Nephron (organoid): ENCODE measurements around the gene GABRR2.
A peak's percentile ranks its signal among the peaks of the same experiment; 100 is the strongest.

Experiments used
- H3K27ac Mint-ChIP-seq, 3 experiments: 2 replicates each; pipeline ENCODE4 v1.8.0; 2020; ENCODE audit warnings: mixed read lengths in 3 of 3, mild to moderate bottlenecking in 2 of 3, moderate library complexity in 1 of 3
- H3K27me3 Mint-ChIP-seq: 2 replicates; pipeline ENCODE4 v1.8.0; 2021; ENCODE audit warnings: low read depth, mild to moderate bottlenecking, moderate library complexity, mixed read lengths
- H3K36me3 Mint-ChIP-seq: 2 replicates; pipeline ENCODE4 v1.8.0; 2020; ENCODE audit warnings: low read depth, mixed read lengths
- H3K4me1 Mint-ChIP-seq: 2 replicates; pipeline ENCODE4 v1.8.0; 2020; ENCODE audit warnings: mixed read lengths
- H3K4me3 Mint-ChIP-seq, 3 experiments: 2 replicates each; pipeline ENCODE4 v1.8.0; 2020; ENCODE audit warnings: mild to moderate bottlenecking in 3 of 3, mixed read lengths in 3 of 3, moderate library complexity in 2 of 3
- H3K9me3 Mint-ChIP-seq: 2 replicates; pipeline ENCODE4 v1.8.0; 2020; ENCODE audit warnings: mixed read lengths
- TF ChIP-seq, protein P1 (sequence below), 3 experiments: fragments of 200-600 bp; sonication (generic); IDR thresholded peaks; one replicate each; pipeline ENCODE4 v1.5.0; 2021; ENCODE audit warnings: antibody characterized with exemption in 3 of 3; ENCODE audit not compliant: unreplicated experiment in 3 of 3

GABRR2 gene

GRCh38 chr6:89217299-89217910, 97.7 kb downstream of the GABRR2 start, which contains the start of gene GABRR1:
TSS of gene GABRR1 (minus strand) at chr6:89217358. CDS start at chr6:89217322, 36 bp downstream.
- Mint-ChIP-seq H3K27me3 (peaks cover 5% of the 10 kb centered on the region), H3K4me3 (peak within 1 kb of the TSS; percentile 51 to 70 (median 67)), H3K9me3 (no peaks in the 10 kb centered on the region), H3K36me3 (no peaks in the 10 kb centered on the region), H3K4me1 (peaks cover 33% of the 10 kb centered on the region), H3K27ac (peak within 1 kb of the TSS; percentile 74 to 87 (median 77))
- TF ChIP-seq, protein P1, sequence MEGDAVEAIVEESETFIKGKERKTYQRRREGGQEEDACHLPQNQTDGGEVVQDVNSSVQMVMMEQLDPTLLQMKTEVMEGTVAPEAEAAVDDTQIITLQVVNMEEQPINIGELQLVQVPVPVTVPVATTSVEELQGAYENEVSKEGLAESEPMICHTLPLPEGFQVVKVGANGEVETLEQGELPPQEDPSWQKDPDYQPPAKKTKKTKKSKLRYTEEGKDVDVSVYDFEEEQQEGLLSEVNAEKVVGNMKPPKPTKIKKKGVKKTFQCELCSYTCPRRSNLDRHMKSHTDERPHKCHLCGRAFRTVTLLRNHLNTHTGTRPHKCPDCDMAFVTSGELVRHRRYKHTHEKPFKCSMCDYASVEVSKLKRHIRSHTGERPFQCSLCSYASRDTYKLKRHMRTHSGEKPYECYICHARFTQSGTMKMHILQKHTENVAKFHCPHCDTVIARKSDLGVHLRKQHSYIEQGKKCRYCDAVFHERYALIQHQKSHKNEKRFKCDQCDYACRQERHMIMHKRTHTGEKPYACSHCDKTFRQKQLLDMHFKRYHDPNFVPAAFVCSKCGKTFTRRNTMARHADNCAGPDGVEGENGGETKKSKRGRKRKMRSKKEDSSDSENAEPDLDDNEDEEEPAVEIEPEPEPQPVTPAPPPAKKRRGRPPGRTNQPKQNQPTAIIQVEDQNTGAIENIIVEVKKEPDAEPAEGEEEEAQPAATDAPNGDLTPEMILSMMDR (IDR thresholded peaks at IDR 0.05; ENCODE audit: unreplicated experiment in 3 of 3): no peak

GRCh38 chr6:89216411-89216810, 98.7 kb downstream of the GABRR2 start:
- Mint-ChIP-seq H3K4me3 (no peak overlapping the region), H3K4me1 (peaks cover 25% of the 10 kb centered on the region), H3K36me3 (no peaks in the 10 kb centered on the region), H3K27me3 (peaks cover 5% of the 10 kb centered on the region), H3K9me3 (no peaks in the 10 kb centered on the region), H3K27ac (no peak overlapping the region)
- TF ChIP-seq, protein P1 (IDR thresholded peaks at IDR 0.05; ENCODE audit: unreplicated experiment in 3 of 3): no peak

DNA sequence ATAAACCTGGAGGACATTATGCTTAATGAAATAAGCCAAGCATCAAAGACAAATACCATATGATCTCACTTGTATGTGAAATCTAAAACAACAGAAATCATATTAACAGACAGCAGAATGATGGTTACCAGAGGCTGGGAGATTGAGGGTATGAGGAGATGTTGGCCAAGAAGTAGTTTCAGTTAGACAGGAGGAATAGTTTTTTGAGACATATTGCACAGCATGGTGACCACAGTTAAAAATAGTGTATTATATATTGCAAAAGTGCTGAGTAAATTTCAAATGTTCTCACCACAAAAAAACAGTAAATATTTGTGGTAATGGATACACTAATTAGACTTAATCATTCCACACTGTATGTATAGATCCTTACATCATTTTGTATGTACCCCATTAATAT, 99.7 kb downstream of the GABRR2 start:
- H3K36me3 Mint-ChIP-seq: no peaks in the 10 kb centered on the region
- no peak overlapping the region for H3K4me3 Mint-ChIP-seq
- no peak overlapping the region for H3K27ac Mint-ChIP-seq
- no peaks in the 10 kb centered on the region for H3K27me3 Mint-ChIP-seq
- TF ChIP-seq, protein P1 (IDR thresholded peaks at IDR 0.05; ENCODE audit: unreplicated experiment in 3 of 3): no peak
- peaks cover 23% of the 10 kb centered on the region for H3K4me1 Mint-ChIP-seq
- H3K9me3 Mint-ChIP-seq: no peaks in the 10 kb centered on the region

DNA sequence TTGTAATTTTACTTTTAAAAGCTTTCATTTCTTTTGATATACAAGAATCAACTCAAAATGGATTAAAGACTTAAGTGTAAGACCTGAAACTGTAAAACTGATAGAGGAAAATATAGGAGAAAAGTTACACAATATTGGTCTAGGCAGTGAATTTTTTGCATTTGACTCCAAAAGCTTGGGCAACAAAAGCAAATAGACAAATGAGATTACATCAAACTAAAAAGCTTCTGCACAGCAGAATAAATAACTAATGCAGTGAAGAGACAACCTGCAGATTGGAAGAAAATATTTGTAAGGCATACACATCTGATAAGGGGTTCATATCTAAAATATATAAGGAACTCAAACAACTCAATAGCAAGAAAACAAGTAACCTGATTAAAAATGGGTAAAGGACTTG, 100.9 kb downstream of the GABRR2 start:
- Mint-ChIP-seq H3K9me3 (no peaks in the 10 kb centered on the region), H3K27ac (no peak overlapping the region), H3K4me1 (peaks cover 24% of the 10 kb centered on the region), H3K36me3 (no peaks in the 10 kb centered on the region), H3K27me3 (peaks cover 3% of the 10 kb centered on the region), H3K4me3 (no peak overlapping the region)
- TF ChIP-seq, protein P1 (IDR thresholded peaks at IDR 0.05; ENCODE audit: unreplicated experiment in 3 of 3): no peak

- H3K4me1 Mint-ChIP-seq: peaks cover 20% of the 10 kb centered on the region
These were observed 102.6 kb downstream of the GABRR2 start for GRCh38 chr6:89212472-89212871.

More at GRCh38 chr6:89212472-89212871, 102.6 kb downstream of the GABRR2 start:
- Mint-ChIP-seq H3K9me3 (no peaks in the 10 kb centered on the region), H3K27me3 (peaks cover 4% of the 10 kb centered on the region), H3K4me3 (no peak overlapping the region), H3K36me3 (no peaks in the 10 kb centered on the region), H3K27ac (no peak overlapping the region)
- TF ChIP-seq, protein P1 (IDR thresholded peaks at IDR 0.05; ENCODE audit: unreplicated experiment in 3 of 3): no peak
